ENCODE measurements around the gene TP53. TPM values are rescaled to one million over a fixed set of nuclear protein-coding genes. Genes with fewer than 3 reads are reported as not detected.

Gene TP53
- total RNA-seq, 4 donors from 2014 or later = 19.6 to 27.7 (median 25.1) TPM

- no peak overlapping the region for H3K27ac ChIP-seq
- no peaks in the 10 kb centered on the region for H3K9me3 ChIP-seq
- H3K4me3 ChIP-seq = no peak overlapping the region
- no peak for TF ChIP-seq POLR2A (IDR thresholded peaks at IDR 0.05)
- TF ChIP-seq, protein P1, sequence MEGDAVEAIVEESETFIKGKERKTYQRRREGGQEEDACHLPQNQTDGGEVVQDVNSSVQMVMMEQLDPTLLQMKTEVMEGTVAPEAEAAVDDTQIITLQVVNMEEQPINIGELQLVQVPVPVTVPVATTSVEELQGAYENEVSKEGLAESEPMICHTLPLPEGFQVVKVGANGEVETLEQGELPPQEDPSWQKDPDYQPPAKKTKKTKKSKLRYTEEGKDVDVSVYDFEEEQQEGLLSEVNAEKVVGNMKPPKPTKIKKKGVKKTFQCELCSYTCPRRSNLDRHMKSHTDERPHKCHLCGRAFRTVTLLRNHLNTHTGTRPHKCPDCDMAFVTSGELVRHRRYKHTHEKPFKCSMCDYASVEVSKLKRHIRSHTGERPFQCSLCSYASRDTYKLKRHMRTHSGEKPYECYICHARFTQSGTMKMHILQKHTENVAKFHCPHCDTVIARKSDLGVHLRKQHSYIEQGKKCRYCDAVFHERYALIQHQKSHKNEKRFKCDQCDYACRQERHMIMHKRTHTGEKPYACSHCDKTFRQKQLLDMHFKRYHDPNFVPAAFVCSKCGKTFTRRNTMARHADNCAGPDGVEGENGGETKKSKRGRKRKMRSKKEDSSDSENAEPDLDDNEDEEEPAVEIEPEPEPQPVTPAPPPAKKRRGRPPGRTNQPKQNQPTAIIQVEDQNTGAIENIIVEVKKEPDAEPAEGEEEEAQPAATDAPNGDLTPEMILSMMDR (IDR thresholded peaks at IDR 0.05) = no peak
- no peak for DNase-seq
- H3K4me1 ChIP-seq = peaks cover 0 to 24% (median 2%) of the 10 kb centered on the region in 4 donors
- no peaks in the 10 kb centered on the region for H3K27me3 ChIP-seq
- H3K36me3 ChIP-seq = peaks cover 0 to 6% (median 0%) of the 10 kb centered on the region in 3 donors
Measured at GRCh38 chr17:7623661-7624060, 63.6 kb downstream of the TP53 start.

DNA sequence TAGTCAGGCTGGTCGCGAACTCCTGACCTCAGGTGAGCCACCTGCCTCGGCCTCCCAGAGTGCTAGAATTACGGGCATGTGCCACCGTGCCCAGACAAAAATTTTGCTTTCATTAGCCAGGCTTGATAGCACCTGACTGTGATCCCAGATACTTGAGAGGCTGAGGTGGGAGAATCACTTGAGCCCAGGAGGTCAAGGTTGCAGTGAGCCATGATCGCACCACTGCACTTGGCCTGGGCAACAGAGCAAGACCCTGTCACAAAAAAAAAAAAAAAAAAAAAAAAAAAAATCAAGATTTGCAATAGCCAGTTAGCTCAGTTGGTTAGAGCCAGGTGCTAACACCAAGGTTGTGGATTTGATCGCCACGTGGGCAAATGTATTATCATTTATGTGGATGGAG is 66.5 kb downstream of the TP53 start:
- no peak for TF ChIP-seq POLR2A (IDR thresholded peaks at IDR 0.05)
- TF ChIP-seq, protein P1 (IDR thresholded peaks at IDR 0.05) = no peak
- Histone ChIP-seq H3K4me1 (peaks cover 0 to 8% (median 0%) of the 10 kb centered on the region in 4 donors), H3K27ac (no peak overlapping the region), H3K4me3 (no peak overlapping the region), H3K9me3 (no peaks in the 10 kb centered on the region), H3K27me3 (no peaks in the 10 kb centered on the region), H3K36me3 (peaks cover 0 to under 1% (median 0%) of the 10 kb centered on the region in 3 donors)
- DNase-seq = no peak

DNA sequence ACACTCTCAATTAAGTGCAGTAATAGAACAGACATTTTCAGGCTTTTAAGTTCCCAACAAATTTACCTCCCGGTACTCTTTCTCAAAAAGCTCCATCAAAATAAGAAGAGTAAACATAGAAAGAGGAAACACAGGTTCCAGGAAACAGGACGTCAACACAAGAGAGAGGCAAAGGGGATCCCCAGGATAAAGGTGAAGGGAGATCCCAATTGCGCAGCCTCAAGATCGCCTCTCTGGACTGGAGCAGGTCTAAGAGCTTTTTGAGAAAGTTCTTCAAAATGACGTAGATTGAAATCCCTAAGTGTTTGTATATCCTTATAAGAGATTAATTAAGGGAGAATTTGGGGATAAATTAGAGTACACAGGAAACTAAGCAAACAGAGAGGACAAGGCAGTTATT is 68.7 kb downstream of the TP53 start:
- H3K36me3 ChIP-seq = no peaks in the 10 kb centered on the region
- H3K9me3 ChIP-seq = no peaks in the 10 kb centered on the region
- peaks cover 0 to 7% (median 3%) of the 10 kb centered on the region in 4 donors for H3K4me1 ChIP-seq
- no peak overlapping the region for H3K4me3 ChIP-seq
- no peak for DNase-seq
- TF ChIP-seq POLR2A (IDR thresholded peaks at IDR 0.05) = no peak
- TF ChIP-seq, protein P1 (IDR thresholded peaks at IDR 0.05) = no peak
- H3K27ac ChIP-seq = no peak overlapping the region
- no peaks in the 10 kb centered on the region for H3K27me3 ChIP-seq

Other genes starting within 250 kb of the TP53 start
- 1 to 10 TPM in 1 of 4 donors, not detected in 3; 1.0 TPM for gene FGF11, start 248.0 kb downstream of the TP53 start, total RNA-seq
- gene CHRNB1, start 242.4 kb downstream of the TP53 start, total RNA-seq = 1 to 10 TPM; 4.0 to 9.1 (median 5.8) TPM
- 10 to 100 TPM; 15.1 to 27.3 (median 24.5) TPM for gene ZBTB4, start 207.9 kb downstream of the TP53 start, total RNA-seq
- not detected for gene SLC35G6, start 206.0 kb downstream of the TP53 start, total RNA-seq
- 100 to 1,000 TPM in 3 of 4 donors, 10 to 100 TPM in 1; 94.6 to 204 (median 157) TPM for gene POLR2A, start 203.1 kb downstream of the TP53 start, total RNA-seq
- 10 to 100 TPM in 3 of 4 donors, 1 to 10 TPM in 1; 7.6 to 58.6 (median 15.2) TPM for gene TNFSF12, start 138.4 kb downstream of the TP53 start, total RNA-seq
- 10 to 100 TPM in 3 of 4 donors, 1 to 10 TPM in 1; 5.0 to 54.4 (median 38.7) TPM for gene TNFSF13, start 128.7 kb downstream of the TP53 start, total RNA-seq
- gene SENP3, start 125.6 kb downstream of the TP53 start, total RNA-seq = 10 to 100 TPM; 31.4 to 47.7 (median 43.7) TPM
- 100 to 1,000 TPM in 3 of 4 donors, 10 to 100 TPM in 1; 42.1 to 149 (median 124) TPM for gene CD68, start 107.9 kb downstream of the TP53 start, total RNA-seq
- 100 to 1,000 TPM in 3 of 4 donors, 10 to 100 TPM in 1; 37.1 to 236 (median 125) TPM for gene MPDU1, start 103.6 kb downstream of the TP53 start, total RNA-seq
- 1 to 10 TPM in 3 of 4 donors, not detected in 1; 1.9 to 2.7 (median 2.4) TPM for gene SOX15, start 97.4 kb downstream of the TP53 start, total RNA-seq
- 10 to 100 TPM; 28.8 to 38.1 (median 30.4) TPM for gene FXR2, start 72.6 kb downstream of the TP53 start, total RNA-seq
- gene SAT2, start 59.7 kb downstream of the TP53 start, total RNA-seq = 100 to 1,000 TPM; 144 to 303 (median 229) TPM
- 10 to 100 TPM in 2 of 4 donors, 1 to 10 TPM in 2; 2.1 to 38.0 (median 16.3) TPM for gene SHBG, start 57.4 kb downstream of the TP53 start, total RNA-seq
- gene ATP1B2, start 36.6 kb downstream of the TP53 start, total RNA-seq = under 1 TPM in 1 of 4 donors, not detected in 3; 0.47 TPM
- 1 to 10 TPM; 4.6 to 9.3 (median 6.2) TPM for gene WRAP53, start 987 bp upstream of the TP53 start, total RNA-seq
- under 1 TPM in 1 of 4 donors, not detected in 3; 0.27 TPM for gene EFNB3, start 17.7 kb upstream of the TP53 start, total RNA-seq
- gene DNAH2, start 30.3 kb upstream of the TP53 start, total RNA-seq = under 1 TPM in 2 of 4 donors, not detected in 2; 0.18 to 0.83 TPM
- 10 to 100 TPM; 32.1 to 45.6 (median 36.4) TPM for gene KDM6B, start 146.7 kb upstream of the TP53 start, total RNA-seq
- 10 to 100 TPM in 3 of 4 donors, 1 to 10 TPM in 1; 3.4 to 29.7 (median 12.9) TPM for gene TMEM88, start 167.6 kb upstream of the TP53 start, total RNA-seq
- gene NAA38, start 170.1 kb upstream of the TP53 start, total RNA-seq = 10 to 100 TPM; 28.6 to 75.8 (median 47.8) TPM
- gene CYB5D1, start 170.5 kb upstream of the TP53 start, total RNA-seq = 1 to 10 TPM; 3.3 to 5.1 (median 4.2) TPM
- gene CHD3, start 201.3 kb upstream of the TP53 start, total RNA-seq = 10 to 100 TPM; 36.1 to 99.9 (median 45.1) TPM
- gene RNF227, start 228.8 kb upstream of the TP53 start, total RNA-seq = 1 to 10 TPM in 3 of 4 donors, not detected in 1; 1.2 to 5.1 (median 1.6) TPM
- 1 to 10 TPM in 3 of 4 donors, under 1 TPM in 1; 0.95 to 5.0 (median 2.7) TPM for gene KCNAB3, start 242.4 kb upstream of the TP53 start, total RNA-seq
- gene TRAPPC1, start 244.5 kb upstream of the TP53 start, total RNA-seq = 10 to 100 TPM; 39.8 to 58.0 (median 45.5) TPM
- 100 to 1,000 TPM in 1 of 4 donors, 10 to 100 TPM in 3; 30.5 to 120 (median 45.2) TPM for gene CNTROB, start 244.7 kb upstream of the TP53 start, total RNA-seq

All from Peyer's patch (tissue), 4 donors.